GM19438 (cell line): ENCODE data around the gene C11orf65.
"Not testable (repeated sequence)": the region's sequence is repeated elsewhere in the genome, so short reads cannot be mapped to it uniquely, and the experiment has no call there.

Experiments
- ATAC-seq: cut with Tn5 transposase; IDR thresholded peaks from one replicate; pipeline ENCODE4 v1.9.1; 2021; ENCODE audit warnings: low read depth; ENCODE audit not compliant: unreplicated experiment

Gene C11orf65

GRCh38 chr11:108373505-108373904, 93.8 kb downstream of the C11orf65 start:
- ATAC-seq = not testable (repeated sequence)

- no peak for ATAC-seq
Measured at GRCh38 chr11:108370990-108371389, 96.3 kb downstream of the C11orf65 start.

- no peak for ATAC-seq
Measured at GRCh38 chr11:108370315-108370714, 97.0 kb downstream of the C11orf65 start.

- no peak for ATAC-seq
Measured at GRCh38 chr11:108369064-108369463, 98.3 kb downstream of the C11orf65 start.

GRCh38 chr11:108368134-108368533, 99.2 kb downstream of the C11orf65 start:
- no peak for ATAC-seq

GRCh38 chr11:108364159-108364558, 103.2 kb downstream of the C11orf65 start:
- ATAC-seq = no peak

- ATAC-seq = no peak
Measured at GRCh38 chr11:108351468-108351867, 115.9 kb downstream of the C11orf65 start.

- no peak for ATAC-seq
Measured at GRCh38 chr11:108346451-108346850, 120.9 kb downstream of the C11orf65 start.

- ATAC-seq = no peak
Measured at GRCh38 chr11:108345767-108346166, 121.6 kb downstream of the C11orf65 start.

GRCh38 chr11:108343714-108344113, 123.6 kb downstream of the C11orf65 start:
- no peak for ATAC-seq

GRCh38 chr11:108341654-108342053, 125.7 kb downstream of the C11orf65 start:
- ATAC-seq = no peak

- no peak for ATAC-seq
Measured at GRCh38 chr11:108340973-108341372, 126.4 kb downstream of the C11orf65 start.

- no peak for ATAC-seq
Measured at GRCh38 chr11:108338750-108339149, 128.6 kb downstream of the C11orf65 start.

- ATAC-seq = no peak
Measured at GRCh38 chr11:108333403-108333899, 133.9 kb downstream of the C11orf65 start.
